NCI-H2196 treated with DMSO at 0.1 percent for 48 hours (cell line): ENCODE measurements around the gene SSC5D.
"Not testable (repeated sequence)": the region's sequence is repeated elsewhere in the genome, so short reads cannot be mapped to it uniquely, and the experiment has no call there.

ENCODE experiments used
- DNase-seq: peaks from one replicate; lab custom pipeline; 2025; ENCODE audit not compliant: unreplicated experiment; lab: John Stamatoyannopoulos, UW

Gene SSC5D

GRCh38 chr19:55486043-55486970 lies 1.9 kb upstream of the SSC5D start:
- no peak for DNase-seq

GRCh38 chr19:55486971-55487923 lies 989 bp upstream of the SSC5D start:
- DNase-seq = no peak

GRCh38 chr19:55488986-55489710 lies 912 bp downstream of the SSC5D start:
- DNase-seq = no peak

GRCh38 chr19:55489711-55490477 lies 1.7 kb downstream of the SSC5D start:
- DNase-seq = no peak

- no peak for DNase-seq
Measured at GRCh38 chr19:55490478-55491432, 2.5 kb downstream of the SSC5D start.

GRCh38 chr19:55491546-55492360 lies 3.5 kb downstream of the SSC5D start:
- DNase-seq = no peak

- peak; percentile 78 for DNase-seq
Measured at GRCh38 chr19:55492362-55492944, 4.2 kb downstream of the SSC5D start.

GRCh38 chr19:55493052-55493644 lies 4.9 kb downstream of the SSC5D start:
- no peak for DNase-seq

- no peak for DNase-seq
Measured at GRCh38 chr19:55493645-55494171, 5.5 kb downstream of the SSC5D start.

- no peak for DNase-seq
Measured at GRCh38 chr19:55494172-55494761, 6.0 kb downstream of the SSC5D start.

- DNase-seq = no peak
Measured at GRCh38 chr19:55495646-55496349, 7.6 kb downstream of the SSC5D start.

GRCh38 chr19:55496820-55497219 lies 8.6 kb downstream of the SSC5D start:
- not testable (repeated sequence) for DNase-seq

GRCh38 chr19:55497763-55498162 lies 9.5 kb downstream of the SSC5D start:
- DNase-seq = no peak

- DNase-seq = no peak
Measured at GRCh38 chr19:55498246-55498840, 10.1 kb downstream of the SSC5D start.

GRCh38 chr19:55500368-55500952 lies 12.2 kb downstream of the SSC5D start:
- no peak for DNase-seq
